GM19193 (cell line): ENCODE data around the gene COMT.

Experiments used
- POLR2A ChIP-seq: IDR thresholded peaks from 4 replicates; pipeline ENCODE4 v1.6.1; 2011; ENCODE audit not compliant: insufficient read depth, insufficient read length; ENCODE audit errors: extremely low read depth

Gene COMT

GRCh38 chr22:19966908-19967750 is 25.6 kb downstream of the COMT start:
- no peak for TF ChIP-seq POLR2A

GRCh38 chr22:19967850-19968449 is 26.4 kb downstream of the COMT start:
- no peak for TF ChIP-seq POLR2A

GRCh38 chr22:19968450-19968891 is 26.9 kb downstream of the COMT start:
- no peak for TF ChIP-seq POLR2A

GRCh38 chr22:19969141-19969928 is 27.8 kb downstream of the COMT start:
- no peak for TF ChIP-seq POLR2A

GRCh38 chr22:19970031-19970478 is 28.5 kb downstream of the COMT start:
- no peak for TF ChIP-seq POLR2A

- TF ChIP-seq POLR2A, result no peak
These were observed 29.1 kb downstream of the COMT start for GRCh38 chr22:19970479-19971275.

- no peak for TF ChIP-seq POLR2A
These were observed 29.9 kb downstream of the COMT start for GRCh38 chr22:19971276-19972124.

- no peak for TF ChIP-seq POLR2A
These were observed 30.7 kb downstream of the COMT start for GRCh38 chr22:19972251-19972650.

- TF ChIP-seq POLR2A, result no peak
These were observed 31.3 kb downstream of the COMT start for GRCh38 chr22:19972652-19973550.

- TF ChIP-seq POLR2A, result no peak
These were observed 32.1 kb downstream of the COMT start for GRCh38 chr22:19973551-19974267.

GRCh38 chr22:19974268-19974861 is 32.8 kb downstream of the COMT start:
- no peak for TF ChIP-seq POLR2A
